Fibroblast of skin of abdomen (primary cell): ENCODE measurements around the gene INSYN2B. TPM values are rescaled to one million over a fixed set of nuclear protein-coding genes. Genes with fewer than 3 reads are reported as not detected.

Experiments
- DNase-seq: peaks from one replicate; pipeline ENCODE4 v3.0.0-alpha.2; 2013
- polyA plus RNA-seq, 2 experiments: library from polyadenylated mRNA; unstranded; fragments of 120-200 nt; gene quantifications; one replicate each; pipeline ENCODE4 v1.2.1, GENCODE V29; 2013; ENCODE audit not compliant: insufficient read length in 2 of 2

The INSYN2B gene
- polyA plus RNA-seq (2013, experiment 1 of 2; ENCODE audit: insufficient read length): 11.5 TPM
- polyA plus RNA-seq (2013, experiment 2 of 2; ENCODE audit: insufficient read length): 10.4 TPM

- peak; percentile 87 for DNase-seq
Observed at GRCh38 chr5:169980418-169981053, at the start of gene INSYN2B. TSS of gene INSYN2B (minus strand) at chr5:169980495. CDS start at chr5:169883898, 96,597 bp downstream.

GRCh38 chr5:170028124-170028523 lies 47.8 kb upstream of the INSYN2B start:
- DNase-seq: no peak

DNA sequence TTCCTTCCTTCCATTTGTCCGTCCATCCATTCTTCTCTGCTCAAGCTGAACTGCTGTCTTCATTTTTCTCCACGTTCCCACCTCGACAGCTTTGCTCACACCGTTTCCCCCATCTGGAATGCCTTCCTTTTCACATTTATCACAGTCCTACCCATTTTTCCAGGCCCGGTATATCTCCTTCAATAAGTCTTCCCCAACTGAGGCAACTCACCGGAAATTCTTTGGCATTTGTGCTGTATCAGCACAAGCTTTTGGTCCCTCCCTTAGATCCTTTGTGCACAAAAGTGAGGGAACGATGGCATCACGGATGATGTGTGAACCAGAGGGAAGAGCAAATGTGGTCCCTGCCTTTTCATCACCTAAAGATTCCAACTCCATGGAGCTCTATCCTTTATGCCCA lies 45.6 kb upstream of the INSYN2B start:
- DNase-seq: no peak

- DNase-seq: no peak
Observed at GRCh38 chr5:170021506-170021905, 41.2 kb upstream of the INSYN2B start.

- no peak for DNase-seq
Observed at GRCh38 chr5:170020423-170020822, 40.1 kb upstream of the INSYN2B start.

GRCh38 chr5:170012622-170013021 lies 32.3 kb upstream of the INSYN2B start:
- DNase-seq: no peak

- DNase-seq: no peak
Observed at GRCh38 chr5:170011751-170012150, 31.5 kb upstream of the INSYN2B start.

GRCh38 chr5:170010595-170010994 lies 30.3 kb upstream of the INSYN2B start:
- DNase-seq: no peak

GRCh38 chr5:170008376-170008775 lies 28.1 kb upstream of the INSYN2B start:
- DNase-seq: no peak

GRCh38 chr5:170006021-170006420 lies 25.7 kb upstream of the INSYN2B start:
- no peak for DNase-seq

- no peak for DNase-seq
Observed at GRCh38 chr5:170000155-170000554, 19.9 kb upstream of the INSYN2B start.

- DNase-seq: no peak
Observed at GRCh38 chr5:169999621-170000020, 19.3 kb upstream of the INSYN2B start.

DNA sequence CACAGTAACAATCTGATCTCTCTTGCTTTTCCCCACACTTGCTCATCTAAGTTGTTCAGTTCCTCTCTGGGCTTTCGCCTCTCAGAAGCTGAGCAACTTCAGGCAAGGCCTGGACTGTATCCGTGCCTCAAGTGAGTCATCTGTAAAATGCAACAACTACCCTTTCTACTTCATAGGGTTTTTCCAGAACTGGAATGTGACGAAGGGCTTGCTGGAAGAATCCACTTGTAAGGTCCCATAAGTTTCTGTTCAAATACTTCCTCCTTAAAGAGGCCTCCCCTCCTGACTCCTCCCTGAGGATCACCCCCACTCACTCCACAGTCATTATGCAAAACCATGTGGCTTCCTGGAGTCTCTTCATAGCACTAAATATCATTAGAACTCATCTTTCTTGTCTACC lies 17.5 kb upstream of the INSYN2B start:
- DNase-seq: no peak

DNA sequence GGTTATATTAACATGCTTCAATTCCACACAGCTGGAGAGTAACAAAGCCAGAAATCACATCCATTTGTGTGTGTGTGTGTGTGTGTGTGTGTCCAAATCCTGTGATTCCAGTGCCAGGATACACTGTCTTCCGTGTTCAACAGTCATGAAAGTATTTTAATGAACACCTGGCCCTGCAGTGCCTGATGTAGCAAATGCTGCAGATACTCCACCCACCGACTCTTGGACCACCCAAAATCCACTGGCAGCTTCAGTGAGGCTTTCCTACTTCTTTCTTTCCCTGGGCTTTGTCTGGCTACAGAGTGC lies 13.1 kb upstream of the INSYN2B start:
- DNase-seq: no peak

DNA sequence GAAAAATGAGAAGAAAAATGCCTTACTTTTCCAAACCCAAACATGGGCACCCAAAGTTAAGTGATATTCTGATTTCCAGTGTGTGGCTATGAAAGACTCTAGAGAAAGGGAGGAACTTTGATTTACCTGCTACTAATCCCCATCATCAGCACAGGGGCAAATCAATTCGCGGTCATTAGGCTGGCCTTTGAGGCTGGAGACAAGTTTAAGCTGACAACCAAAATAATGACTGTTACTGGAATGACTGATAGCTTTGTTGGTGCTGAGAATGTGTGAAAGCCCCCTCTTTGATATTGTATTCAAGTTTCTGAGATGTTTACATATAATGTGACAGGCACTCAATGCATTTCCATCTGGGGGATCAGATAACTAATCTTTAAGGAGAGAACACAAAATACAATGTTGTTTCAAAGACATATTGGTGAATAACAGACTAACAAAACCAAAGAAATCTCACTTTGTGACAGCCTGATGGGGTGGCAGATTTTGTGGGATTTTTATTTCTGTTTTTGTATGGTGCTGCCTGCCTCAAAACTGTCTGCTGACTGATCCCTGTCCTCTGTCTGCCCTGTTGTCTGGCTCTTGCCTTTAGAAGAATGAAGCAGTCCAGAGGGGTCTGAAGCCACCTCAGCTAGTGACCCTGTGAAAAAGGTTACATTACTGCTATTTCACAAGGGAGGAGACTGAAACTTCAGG lies 12.6 kb upstream of the INSYN2B start:
- no peak for DNase-seq

- DNase-seq: no peak
Observed at GRCh38 chr5:169991115-169991869, 11.0 kb upstream of the INSYN2B start.

GRCh38 chr5:169989365-169989764 lies 9.1 kb upstream of the INSYN2B start:
- no peak for DNase-seq

GRCh38 chr5:169988947-169989346 lies 8.7 kb upstream of the INSYN2B start:
- DNase-seq: no peak

- no peak for DNase-seq
Observed at GRCh38 chr5:169988206-169988605, 7.9 kb upstream of the INSYN2B start.

DNA sequence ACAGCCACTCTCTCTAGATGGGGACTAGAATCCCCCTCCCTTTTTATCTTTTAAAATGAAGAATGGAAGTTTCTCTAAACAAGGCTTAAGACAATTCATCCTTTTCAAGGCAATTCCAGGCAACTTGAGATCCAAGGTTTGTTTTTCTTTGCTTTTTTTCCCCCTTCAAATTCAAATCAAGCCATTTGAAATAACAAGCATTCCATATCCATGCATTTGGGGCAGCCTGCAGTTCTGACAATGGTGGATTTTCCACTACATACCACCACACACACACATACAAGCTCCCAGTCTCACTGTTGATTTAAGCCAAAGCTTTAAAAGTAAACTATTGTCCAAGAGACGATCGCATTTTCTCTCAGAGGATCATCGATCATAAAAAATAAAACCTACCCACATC lies 424 bp downstream of the INSYN2B start:
- DNase-seq: no peak

GRCh38 chr5:169978714-169979113 lies 1.6 kb downstream of the INSYN2B start:
- DNase-seq: peak; percentile 29

GRCh38 chr5:169974121-169974770 lies 6.0 kb downstream of the INSYN2B start:
- DNase-seq: no peak

DNA sequence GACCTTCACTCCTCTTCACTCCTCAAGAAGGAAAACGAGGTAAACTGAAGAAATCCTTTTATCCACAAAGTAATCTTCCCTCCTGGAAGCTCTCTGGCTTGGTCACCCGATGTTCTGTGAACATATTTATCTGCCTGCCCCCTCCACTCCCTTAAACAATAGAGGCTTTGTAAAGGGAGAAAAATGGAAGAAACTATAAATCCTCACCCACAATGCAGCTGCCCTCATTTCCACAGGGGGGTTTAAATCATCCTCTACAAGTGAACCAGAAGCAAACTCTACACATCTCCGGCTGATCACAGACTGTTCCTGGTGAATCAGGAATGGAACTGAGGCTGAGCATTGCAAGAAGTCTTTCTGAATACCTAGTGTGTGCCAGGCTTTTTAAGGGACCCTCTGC lies 7.2 kb downstream of the INSYN2B start:
- DNase-seq: no peak
